H1 (cell line): ENCODE measurements around the gene NEB. TPM values are rescaled to one million over a fixed set of nuclear protein-coding genes. Genes with fewer than 3 reads are reported as not detected.

Experiments
- CTCF ChIA-PET: fragments of 300-600 bp; sonication (Branson Sonifier 250); formaldehyde crosslinking; loops from one replicate; lab custom pipeline; 2021; ENCODE audit not compliant: partially characterized antibody; lab: Charles Lee
- POLR2A ChIA-PET: fragments of 300-600 bp; sonication (Branson Sonifier 250); formaldehyde crosslinking; loops from one replicate; lab custom pipeline; 2021; ENCODE audit warnings: inconsistent platforms; ENCODE audit not compliant: partially characterized antibody; lab: Charles Lee
- DNase-seq, 2 experiments: peaks; one replicate each; pipeline versions ENCODE4 v3.0.0 to v3.0.0-alpha.2; 2010 to 2022; ENCODE audit warnings: low spot score in 2 of 2, low read depth in 1 of 2, mixed read lengths in 1 of 2
- FAIRE-seq: peaks from 2 replicates; lab custom pipeline; 2011; peaks lifted over from hg19 to GRCh38; lab: Jason Lieb, UNC
- H2AFZ ChIP-seq: 2 replicates; pipeline ENCODE4 v1.8.1; 2012; ENCODE audit warnings: low read length, inconsistent platforms
- H2AK5ac ChIP-seq: 2 replicates; pipeline ENCODE4 v1.6.1; 2013; ENCODE audit warnings: low read depth, low read length
- H2BK120ac ChIP-seq: replicated peaks from 2 replicates; pipeline ENCODE3; 2013; ENCODE audit warnings: low read depth, low read length, inconsistent platforms
- H2BK12ac ChIP-seq: 2 replicates; pipeline ENCODE4 v1.6.1; 2013; ENCODE audit warnings: low read depth, low read length
- H2BK15ac ChIP-seq: 2 replicates; pipeline ENCODE4 v1.6.1; 2013; ENCODE audit warnings: low read length
- H2BK20ac ChIP-seq: 2 replicates; pipeline ENCODE4 v1.6.1; 2013; ENCODE audit warnings: low read length
- H2BK5ac ChIP-seq: 2 replicates; pipeline ENCODE4 v1.6.1; 2013; ENCODE audit warnings: low read depth, low read length
- H3K14ac ChIP-seq: 2 replicates; pipeline ENCODE4 v1.6.1; 2013; ENCODE audit warnings: inconsistent platforms; ENCODE audit not compliant: insufficient read length
- H3K18ac ChIP-seq: 2 replicates; pipeline ENCODE4 v1.6.1; 2013; ENCODE audit warnings: low read length; ENCODE audit errors: extremely low read depth
- H3K23ac ChIP-seq: 2 replicates; pipeline ENCODE4 v1.6.1; 2013; ENCODE audit warnings: inconsistent platforms; ENCODE audit not compliant: insufficient read length
- H3K23me2 ChIP-seq: 2 replicates; pipeline ENCODE4 v1.6.1; 2013; ENCODE audit warnings: low read depth, low read length
- H3K27ac ChIP-seq: 2 replicates; pipeline ENCODE4 v1.6.1; 2011; ENCODE audit warnings: low read depth, low read length, inconsistent platforms
- H3K27me3 ChIP-seq, 4 experiments: replicated peaks in 1 of 4; 1 replicate in 1 of 4; 2 replicates in 3 of 4; pipeline versions ENCODE4 v1.6.1 to v1.8.1; 2011 to 2013; ENCODE audit warnings: low read length in 3 of 4, mild to moderate bottlenecking in 3 of 4, inconsistent platforms in 2 of 4, mixed read lengths in 2 of 4, moderate library complexity in 1 of 4; ENCODE audit not compliant: control insufficient read depth in 3 of 4, insufficient read depth in 3 of 4; ENCODE audit errors: extremely low read depth in 1 of 4
- H3K36me3 ChIP-seq, 4 experiments: 2 replicates each; pipeline versions ENCODE4 v1.6.1 to v1.8.1; 2011 to 2013; ENCODE audit warnings: mild to moderate bottlenecking in 4 of 4, low read length in 3 of 4, moderate library complexity in 2 of 4, control low read depth in 1 of 4, inconsistent platforms in 1 of 4; ENCODE audit not compliant: insufficient read depth in 4 of 4, control insufficient read depth in 2 of 4
- H3K4ac ChIP-seq: replicated peaks from 2 replicates; pipeline ENCODE3; 2013; ENCODE audit warnings: low read length, low read depth, mixed read lengths, inconsistent platforms; ENCODE audit not compliant: insufficient read length
- H3K4me1 ChIP-seq, 4 experiments: replicated peaks in 1 of 4; 1 replicate in 1 of 4; 2 replicates in 3 of 4; pipeline versions ENCODE4 v1.6.1 to v1.8.1; 2011 to 2013; ENCODE audit warnings: low read length in 3 of 4, inconsistent platforms in 2 of 4, mixed read lengths in 1 of 4; ENCODE audit not compliant: insufficient read depth in 4 of 4, control insufficient read depth in 3 of 4
- H3K4me2 ChIP-seq, 2 experiments: 2 replicates each; pipeline versions ENCODE4 v1.6.1 to v1.8.1; 2011 to 2013; ENCODE audit warnings: low read depth in 2 of 2, low read length in 2 of 2, control low read depth in 1 of 2, inconsistent platforms in 1 of 2, mild to moderate bottlenecking in 1 of 2; ENCODE audit not compliant: insufficient read depth in 1 of 2
- H3K4me3 ChIP-seq, 4 experiments: fragments of 200-600, 300-600 bp in 1 of 4; sonication (generic), shearing (Covaris generic), sonication (Bioruptor Twin) in 1 of 4; 2 replicates each; pipeline versions ENCODE4 v1.5.1 to v1.8.1; 2011 to 2016; ENCODE audit warnings: low read length in 4 of 4, low read depth in 3 of 4, control low read depth in 2 of 4, inconsistent platforms in 2 of 4, mild to moderate bottlenecking in 2 of 4, mixed read lengths in 1 of 4, moderate library complexity in 1 of 4; ENCODE audit not compliant: insufficient read depth in 2 of 4; ENCODE audit errors: extremely low read depth in 1 of 4
- H3K56ac ChIP-seq: replicated peaks from 2 replicates; pipeline ENCODE3; 2013; ENCODE audit warnings: low read depth, mild to moderate bottlenecking, mixed read lengths, low read length, inconsistent platforms; ENCODE audit not compliant: insufficient read length
- H3K79me1 ChIP-seq: 2 replicates; pipeline ENCODE4 v1.6.1; 2013; ENCODE audit warnings: low read depth, low read length, control low read depth
- H3K79me2 ChIP-seq, 2 experiments: 2 replicates each; pipeline versions ENCODE4 v1.6.1 to v1.8.1; 2012 to 2013; ENCODE audit warnings: low read length in 2 of 2, mild to moderate bottlenecking in 2 of 2, inconsistent platforms in 1 of 2; ENCODE audit not compliant: insufficient read depth in 2 of 2, control insufficient read depth in 1 of 2
- H3K9ac ChIP-seq, 4 experiments: replicated peaks in 1 of 4; 1 replicate in 1 of 4; 2 replicates in 3 of 4; pipeline versions ENCODE4 v1.6.1 to v1.8.1; 2011 to 2013; ENCODE audit warnings: low read depth in 3 of 4, low read length in 3 of 4, control low read depth in 2 of 4, mild to moderate bottlenecking in 2 of 4, moderate library complexity in 2 of 4, inconsistent platforms in 1 of 4; ENCODE audit errors: extremely low read depth in 1 of 4
- H3K9me3 ChIP-seq, 2 experiments: 2 replicates each; pipeline versions ENCODE4 v1.6.1 to v1.8.1; 2012 to 2013; ENCODE audit warnings: mild to moderate bottlenecking in 2 of 2, moderate library complexity in 2 of 2, control low read depth in 1 of 2, inconsistent platforms in 1 of 2, low read depth in 1 of 2, low read length in 1 of 2, mixed read lengths in 1 of 2; ENCODE audit not compliant: insufficient read depth in 2 of 2
- H4K20me1 ChIP-seq, 2 experiments: replicated peaks in 1 of 2; 2 replicates each; pipeline versions ENCODE3 to v1.8.1; 2011 to 2013; ENCODE audit warnings: inconsistent platforms in 2 of 2, low read length in 2 of 2, mild to moderate bottlenecking in 1 of 2; ENCODE audit not compliant: insufficient read depth in 2 of 2, control insufficient read depth in 1 of 2
- H4K5ac ChIP-seq: 2 replicates; pipeline ENCODE4 v1.6.1; 2013; ENCODE audit warnings: low read length, low read depth, mixed read lengths, inconsistent platforms; ENCODE audit not compliant: insufficient read length
- H4K8ac ChIP-seq: 2 replicates; pipeline ENCODE4 v1.8.0; 2013; ENCODE audit warnings: mild to moderate bottlenecking, moderate library complexity, low read length, inconsistent platforms; ENCODE audit not compliant: insufficient read depth; ENCODE audit errors: extremely low read depth
- H4K91ac ChIP-seq: replicated peaks from 2 replicates; pipeline ENCODE3; 2013; ENCODE audit warnings: low read length, mixed read lengths, inconsistent platforms; ENCODE audit not compliant: insufficient read length
- CHD2 ChIP-seq: IDR thresholded peaks from 2 replicates; pipeline ENCODE4 v1.6.1; 2012; ENCODE audit warnings: low read length, improper control_type of control experiment
- EGR1 ChIP-seq: IDR thresholded peaks from 2 replicates; pipeline ENCODE4 v1.6.1; 2011; ENCODE audit warnings: low read depth, low read length, borderline replicate concordance
- EP300 ChIP-seq, 2 experiments: IDR thresholded peaks; 1 replicate in 1 of 2; 2 replicates in 1 of 2; pipeline ENCODE4 v1.6.1; 2011 to 2012; ENCODE audit warnings: low read depth in 2 of 2, low read length in 2 of 2, mild to moderate bottlenecking in 2 of 2, borderline replicate concordance in 1 of 2, inconsistent platforms in 1 of 2, moderate library complexity in 1 of 2
- GTF2F1 ChIP-seq: IDR thresholded peaks from 2 replicates; pipeline ENCODE4 v1.6.1; 2012; ENCODE audit warnings: low read depth, low read length, improper control_type of control experiment, borderline replicate concordance
- JUND ChIP-seq: IDR thresholded peaks from 2 replicates; pipeline ENCODE4 v1.6.1; 2011; ENCODE audit warnings: mild to moderate bottlenecking, improper control_type of control experiment, low read length
- KDM1A ChIP-seq: fragments of 200-600, 300-600 bp; sonication (generic); IDR thresholded peaks from 2 replicates; pipeline ENCODE4 v1.7.1; 2016; ENCODE audit warnings: mild to moderate bottlenecking, low read length, borderline replicate concordance
- KDM5A ChIP-seq: fragments of 200-600 bp; IDR thresholded peaks from 2 replicates; pipeline ENCODE4 v1.7.1; 2012; ENCODE audit warnings: mild to moderate bottlenecking, low read length, inconsistent platforms, mixed read lengths
- PHF8 ChIP-seq: fragments of 200-600 bp; sonication (generic); conservative IDR thresholded peaks from 2 replicates; pipeline ENCODE4 v1.7.1; 2012; ENCODE audit warnings: low read depth, mild to moderate bottlenecking, inconsistent platforms, low read length, moderate library complexity
- RFX5 ChIP-seq: IDR thresholded peaks from 2 replicates; pipeline ENCODE4 v1.6.1; 2011; ENCODE audit warnings: low read depth, low read length, improper control_type of control experiment, borderline replicate concordance
- SUZ12 ChIP-seq: fragments of 200-600 bp; sonication (generic); IDR thresholded peaks from 2 replicates; pipeline ENCODE4 v1.6.1; 2012; ENCODE audit warnings: mild to moderate bottlenecking, inconsistent platforms, low read length, moderate library complexity, mixed read lengths
- YY1 ChIP-seq: IDR thresholded peaks from 2 replicates; pipeline ENCODE4 v1.6.1; 2011; ENCODE audit warnings: low read depth, mild to moderate bottlenecking, low read length
- WGBS, 2 experiments: shearing (Covaris generic) in 1 of 2; methylation state at CpG; one replicate each; pipeline versions ENCODE4 v1.1.6 to v1.1.7; 2013 to 2015; ENCODE audit warnings: low lambda C conversion rate in 2 of 2, mixed read lengths in 2 of 2, inconsistent platforms in 1 of 2, low coverage in 1 of 2, missing lambda C conversion rate in 1 of 2; ENCODE audit not compliant: insufficient replicate concordance in 2 of 2, insufficient coverage in 1 of 2, insufficient read length in 1 of 2; ENCODE audit errors: extremely low coverage in 1 of 2, missing lambda C conversion rate in 1 of 2; 5-methylcytosine and 5-hydroxymethylcytosine counted together
- polyA plus RNA-seq, 7 experiments: library from polyadenylated mRNA; depleted of rRNA in 3 of 7; stranded (reverse) in 5 of 7; unstranded in 2 of 7; fragments of >200 nt in 5 of 7; fragments of 200-250 nt in 2 of 7; gene quantifications; 1 replicate in 5 of 7; 2 replicates in 1 of 7; 4 replicates in 1 of 7; pipeline versions ENCODE4 v1.2.1 to v1.2.3, GENCODE V29; 2011 to 2013; ENCODE audit warnings: missing spikeins in 2 of 7, mixed read lengths in 2 of 7
- total RNA-seq: library from RNA; stranded (reverse); fragmentation: NEBNext Ultra II Directional; extraction: Animal tissue kit (Norgen Biotek cat#: 25700); gene quantifications from 2 replicates; pipeline ENCODE4 v1.2.1, GENCODE V29; 2021
- TF ChIP-seq, protein P1 (sequence below): IDR thresholded peaks from 2 replicates; pipeline ENCODE4 v1.6.1; 2012; ENCODE audit warnings: inconsistent platforms

The NEB gene
- total and polyA plus RNA-seq, 2 of the 8 experiments (the other 6 are each of a cell fraction or from before 2014, with no cell fraction given) = 1.4 to 2.5 TPM

GRCh38 chr2:151611351-151611750 lies 122.9 kb downstream of the NEB start:
- Histone ChIP-seq H3K27me3 (no peaks in the 10 kb centered on the region), H4K5ac (no peak overlapping the region), H3K14ac (no peak overlapping the region), H3K4me2 (no peak overlapping the region), H2BK120ac (no peak overlapping the region), H3K23me2 (no peaks in the 10 kb centered on the region), H4K91ac (no peak overlapping the region), H2BK5ac (no peak overlapping the region), H2BK12ac (no peak overlapping the region), H4K20me1 (no peaks in the 10 kb centered on the region), H2BK20ac (no peak overlapping the region), H4K8ac (no peak overlapping the region), H2BK15ac (no peak overlapping the region), H3K4me1 (no peaks in the 10 kb centered on the region), H3K79me1 (no peaks in the 10 kb centered on the region), H2AK5ac (no peak overlapping the region), H3K23ac (no peak overlapping the region), H3K27ac (no peak overlapping the region), H3K9ac (no peak overlapping the region), H3K18ac (no peak overlapping the region), H3K79me2 (no peaks in the 10 kb centered on the region), H2AFZ (no peak overlapping the region), H3K4me3 (no peak overlapping the region), H3K36me3 (no peaks in the 10 kb centered on the region; a peak in 1 of 8 replicates), H3K4ac (no peak overlapping the region), H3K56ac (no peak overlapping the region), H3K9me3 (no peaks in the 10 kb centered on the region)
- FAIRE-seq = no peak
- no peak for TF ChIP-seq RFX5
- TF ChIP-seq YY1 = no peak
- TF ChIP-seq EP300 (IDR thresholded peaks at IDR 0.05; ENCODE audit: borderline replicate concordance in 1 of 2, low read depth in 2 of 2, low read length in 2 of 2) = no peak
- no peak for TF ChIP-seq CHD2
- no peak for TF ChIP-seq PHF8
- TF ChIP-seq EGR1 = no peak
- no peak for TF ChIP-seq JUND
- TF ChIP-seq KDM5A = no peak
- TF ChIP-seq KDM1A = no peak
- no peak for TF ChIP-seq GTF2F1
- TF ChIP-seq, protein P1, sequence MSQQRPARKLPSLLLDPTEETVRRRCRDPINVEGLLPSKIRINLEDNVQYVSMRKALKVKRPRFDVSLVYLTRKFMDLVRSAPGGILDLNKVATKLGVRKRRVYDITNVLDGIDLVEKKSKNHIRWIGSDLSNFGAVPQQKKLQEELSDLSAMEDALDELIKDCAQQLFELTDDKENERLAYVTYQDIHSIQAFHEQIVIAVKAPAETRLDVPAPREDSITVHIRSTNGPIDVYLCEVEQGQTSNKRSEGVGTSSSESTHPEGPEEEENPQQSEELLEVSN = no peak
- TF ChIP-seq SUZ12 = no peak
- 84% methylated on average over 1 of the region's 1 CpG; no CpG with 5 or more reads in 1 of the 2 experiments for WGBS, 2 experiments
- DNase-seq = no peak
- ChIA-PET POLR2A (no interaction called here), CTCF (interaction anchor here (1.1 kb wide), 1 partner anchor 59 kb away, joined by 3 read pairs; no protein-coding TSS in a partner anchor)
